Panc1 (cell line): ENCODE results near the gene CUL4A.

Experiments
- CTCF ChIP-seq: fragments of 450-650 bp; IDR thresholded peaks from 2 replicates; pipeline ENCODE4 v1.5.1; 2017; ENCODE audit warnings: mild to moderate bottlenecking
- SIN3A ChIP-seq: IDR thresholded peaks from 2 replicates; pipeline ENCODE4 v1.6.1; 2012; ENCODE audit warnings: low read depth, mild to moderate bottlenecking, low read length, moderate library complexity, borderline replicate concordance; ENCODE audit not compliant: insufficient read depth
- TF ChIP-seq, protein P1 (sequence below), 2 experiments: IDR thresholded peaks; 2 replicates each; pipeline ENCODE4 v1.6.1; 2011 to 2012; ENCODE audit warnings: low read depth in 2 of 2, control low read depth in 1 of 2, low read length in 1 of 2, mild to moderate bottlenecking in 1 of 2, moderate library complexity in 1 of 2; ENCODE audit not compliant: insufficient read depth in 1 of 2

GRCh38 chr13:113209336-113209758, at the start of gene CUL4A:
- TF ChIP-seq, protein P1, sequence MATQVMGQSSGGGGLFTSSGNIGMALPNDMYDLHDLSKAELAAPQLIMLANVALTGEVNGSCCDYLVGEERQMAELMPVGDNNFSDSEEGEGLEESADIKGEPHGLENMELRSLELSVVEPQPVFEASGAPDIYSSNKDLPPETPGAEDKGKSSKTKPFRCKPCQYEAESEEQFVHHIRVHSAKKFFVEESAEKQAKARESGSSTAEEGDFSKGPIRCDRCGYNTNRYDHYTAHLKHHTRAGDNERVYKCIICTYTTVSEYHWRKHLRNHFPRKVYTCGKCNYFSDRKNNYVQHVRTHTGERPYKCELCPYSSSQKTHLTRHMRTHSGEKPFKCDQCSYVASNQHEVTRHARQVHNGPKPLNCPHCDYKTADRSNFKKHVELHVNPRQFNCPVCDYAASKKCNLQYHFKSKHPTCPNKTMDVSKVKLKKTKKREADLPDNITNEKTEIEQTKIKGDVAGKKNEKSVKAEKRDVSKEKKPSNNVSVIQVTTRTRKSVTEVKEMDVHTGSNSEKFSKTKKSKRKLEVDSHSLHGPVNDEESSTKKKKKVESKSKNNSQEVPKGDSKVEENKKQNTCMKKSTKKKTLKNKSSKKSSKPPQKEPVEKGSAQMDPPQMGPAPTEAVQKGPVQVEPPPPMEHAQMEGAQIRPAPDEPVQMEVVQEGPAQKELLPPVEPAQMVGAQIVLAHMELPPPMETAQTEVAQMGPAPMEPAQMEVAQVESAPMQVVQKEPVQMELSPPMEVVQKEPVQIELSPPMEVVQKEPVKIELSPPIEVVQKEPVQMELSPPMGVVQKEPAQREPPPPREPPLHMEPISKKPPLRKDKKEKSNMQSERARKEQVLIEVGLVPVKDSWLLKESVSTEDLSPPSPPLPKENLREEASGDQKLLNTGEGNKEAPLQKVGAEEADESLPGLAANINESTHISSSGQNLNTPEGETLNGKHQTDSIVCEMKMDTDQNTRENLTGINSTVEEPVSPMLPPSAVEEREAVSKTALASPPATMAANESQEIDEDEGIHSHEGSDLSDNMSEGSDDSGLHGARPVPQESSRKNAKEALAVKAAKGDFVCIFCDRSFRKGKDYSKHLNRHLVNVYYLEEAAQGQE (IDR thresholded peaks at IDR 0.05; ENCODE audit: insufficient read depth in 1 of 2, low read depth in 2 of 2, low read length in 1 of 2): no peak
- no peak for TF ChIP-seq CTCF
- peak; percentile 22; the same call in 1 of the 2 replicates for TF ChIP-seq SIN3A
